Tibial artery (tissue), 4 donors: ENCODE results near the gene CDH3.

ENCODE experiments used
- DNase-seq, 2 donors: peaks; one replicate each; pipeline ENCODE4 v3.0.0-alpha.2; 2019
- H3K27ac ChIP-seq, 2 donors: fragments of 200-600 bp; sonication (generic) in 1 of 2; 1 replicate in 1 of 2; 2 replicates in 1 of 2; pipeline ENCODE4 v1.5.1; 2018 to 2019; ENCODE audit warnings: mild to moderate bottlenecking in 1 of 2
- H3K27me3 ChIP-seq, 2 donors: fragments of 200-600 bp; sonication (generic) in 1 of 2; one replicate each; pipeline versions ENCODE4 v1.5.1 to v1.6.0; 2016 to 2019
- H3K36me3 ChIP-seq, 3 donors: fragments of 200-600 bp; sonication (generic) in 2 of 3; one replicate each; pipeline ENCODE4 v1.5.1; 2016 to 2019; ENCODE audit warnings: mild to moderate bottlenecking in 2 of 3
- H3K4me1 ChIP-seq, 4 donors: fragments of 200-600 bp; sonication (generic) in 2 of 4; 1 replicate in 3 of 4; 2 replicates in 1 of 4; pipeline ENCODE4 v1.5.1; 2016 to 2019
- H3K4me3 ChIP-seq, 2 donors: fragments of 200-600 bp; sonication (generic) in 1 of 2; 1 replicate in 1 of 2; 2 replicates in 1 of 2; pipeline ENCODE4 v1.5.1; 2018 to 2019; ENCODE audit warnings: mild to moderate bottlenecking in 2 of 2
- H3K9me3 ChIP-seq, 3 donors: fragments of 200-600 bp; sonication (generic) in 1 of 3; one replicate each; pipeline ENCODE4 v1.5.1; 2016 to 2019
- CTCF ChIP-seq, 2 experiments: fragments of 200-600 bp in 1 of 2; fragments of 450-650 bp in 1 of 2; IDR thresholded peaks; one replicate each; pipeline ENCODE4 v1.5.1; 2017 to 2019; ENCODE audit warnings: antibody characterized with exemption in 2 of 2, mild to moderate bottlenecking in 1 of 2, moderate library complexity in 1 of 2
- intact Hi-C: fragments of 100-400 bp; cut with DNase I; formaldehyde crosslinking; loops from one replicate; pipeline ENCODE4 v1.15.0; 2023; ENCODE audit warnings: low total_unique reads

Gene CDH3

GRCh38 chr16:68718590-68718989 lies 73.5 kb downstream of the CDH3 start:
- intact Hi-C loops = no loop called here
- no peaks in the 10 kb centered on the region for H3K36me3 ChIP-seq
- no peaks in the 10 kb centered on the region for H3K4me1 ChIP-seq
- H3K27me3 ChIP-seq = no peaks in the 10 kb centered on the region
- peaks cover 0 to 6% (median 0%) of the 10 kb centered on the region in 3 donors for H3K9me3 ChIP-seq
- H3K4me3 ChIP-seq = no peak overlapping the region
- H3K27ac ChIP-seq = no peak overlapping the region
- no peak for DNase-seq
- TF ChIP-seq CTCF (IDR thresholded peaks at IDR 0.05) = no peak

DNA sequence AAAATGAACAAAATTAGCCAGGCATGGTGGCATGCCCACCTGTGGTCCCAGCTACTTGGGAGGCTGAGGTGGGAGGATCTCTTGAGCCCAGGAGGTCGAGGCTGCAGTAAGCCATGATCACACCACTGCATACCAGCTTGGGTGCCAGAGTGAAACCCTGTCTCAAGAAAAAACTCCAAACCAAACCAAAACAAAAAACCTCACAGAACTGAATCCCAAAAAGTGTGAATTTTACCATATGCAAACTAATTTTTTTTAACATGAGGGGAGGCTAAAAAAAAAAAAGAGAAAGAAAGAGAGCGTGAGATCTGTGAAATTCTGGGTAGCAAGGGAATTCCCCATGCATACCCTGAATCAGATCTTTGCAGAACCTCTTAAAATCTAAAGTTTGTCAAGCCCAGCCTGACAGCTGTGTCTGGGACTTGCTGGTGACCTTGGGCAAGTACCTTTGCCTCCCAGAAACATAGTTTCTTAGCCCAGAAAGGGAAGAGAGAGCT lies 74.9 kb downstream of the CDH3 start:
- no peaks in the 10 kb centered on the region for H3K36me3 ChIP-seq
- no peak for TF ChIP-seq CTCF (IDR thresholded peaks at IDR 0.05)
- H3K27me3 ChIP-seq = no peaks in the 10 kb centered on the region
- no peaks in the 10 kb centered on the region for H3K4me1 ChIP-seq
- DNase-seq = no peak
- H3K27ac ChIP-seq = no peak overlapping the region
- intact Hi-C loops = no loop called here
- no peak overlapping the region for H3K4me3 ChIP-seq
- peaks cover 0 to 6% (median 0%) of the 10 kb centered on the region in 3 donors for H3K9me3 ChIP-seq

- no peak for DNase-seq
- intact Hi-C loops = no loop called here
- Histone ChIP-seq H3K4me3 (no peak overlapping the region), H3K36me3 (no peaks in the 10 kb centered on the region), H3K27ac (no peak overlapping the region), H3K27me3 (no peaks in the 10 kb centered on the region), H3K9me3 (peaks cover 0 to 6% (median 0%) of the 10 kb centered on the region in 3 donors), H3K4me1 (no peaks in the 10 kb centered on the region)
- TF ChIP-seq CTCF (IDR thresholded peaks at IDR 0.05) = no peak
Measured at GRCh38 chr16:68722119-68723024, 77.3 kb downstream of the CDH3 start.

DNA sequence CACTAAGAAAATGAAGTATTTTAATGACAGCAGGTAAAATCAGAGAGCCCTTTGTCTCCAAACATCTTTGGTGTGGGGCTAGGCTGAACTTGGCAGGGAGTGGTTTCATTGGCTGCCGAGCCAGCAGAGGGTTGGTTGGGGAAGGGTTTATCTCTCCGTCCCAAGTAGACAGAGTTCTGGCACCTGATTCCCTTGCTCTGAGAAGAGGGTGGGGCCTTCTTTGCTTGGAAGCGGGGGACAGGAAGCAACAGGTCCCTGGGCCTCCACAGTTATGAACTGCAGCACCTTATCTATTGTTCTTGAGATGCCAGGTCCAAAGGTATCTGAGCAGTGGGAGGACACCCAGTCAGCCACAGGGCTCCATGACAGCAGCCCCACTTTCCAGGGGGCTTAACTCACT lies 79.7 kb downstream of the CDH3 start:
- no peaks in the 10 kb centered on the region for H3K27me3 ChIP-seq
- no peak overlapping the region for H3K4me3 ChIP-seq
- no peaks in the 10 kb centered on the region for H3K4me1 ChIP-seq
- no peak overlapping the region for H3K27ac ChIP-seq
- no peaks in the 10 kb centered on the region for H3K36me3 ChIP-seq
- intact Hi-C loops = no loop called here
- no peaks in the 10 kb centered on the region for H3K9me3 ChIP-seq
- DNase-seq = no peak
- no peak for TF ChIP-seq CTCF (IDR thresholded peaks at IDR 0.05)

DNA sequence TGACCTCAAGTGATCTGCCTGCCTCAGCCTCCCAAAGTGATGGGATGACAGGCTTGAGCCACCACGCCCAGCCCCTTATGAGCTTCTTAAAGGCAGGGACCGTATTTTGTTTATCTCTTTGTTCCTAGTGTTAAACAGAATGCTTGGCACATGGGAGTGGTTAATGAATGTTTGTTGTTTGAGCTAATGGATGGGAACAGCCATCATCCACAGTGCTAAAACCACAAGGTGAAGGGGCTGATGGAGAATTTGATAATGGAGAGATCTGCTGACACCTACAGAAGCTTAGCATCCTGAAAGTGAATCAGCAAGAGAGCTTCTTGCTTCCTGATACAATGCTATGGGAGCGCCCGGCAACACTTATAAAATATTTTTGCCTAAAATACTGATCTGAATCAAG lies 83.4 kb downstream of the CDH3 start:
- TF ChIP-seq CTCF (IDR thresholded peaks at IDR 0.05) = no peak
- H3K27ac ChIP-seq = no peak overlapping the region
- H3K4me1 ChIP-seq = no peaks in the 10 kb centered on the region
- no peaks in the 10 kb centered on the region for H3K36me3 ChIP-seq
- DNase-seq = no peak
- no peak overlapping the region for H3K4me3 ChIP-seq
- H3K9me3 ChIP-seq = no peaks in the 10 kb centered on the region
- H3K27me3 ChIP-seq = peaks cover 0 to 7% of the 10 kb centered on the region in 2 donors
- intact Hi-C loops = no loop called here
